H9 (cell line): ENCODE data around the gene POU2F2. TPM values are rescaled to one million over a fixed set of nuclear protein-coding genes. Genes with fewer than 3 reads are reported as not detected.

Source experiments
- DNase-seq: peaks from one replicate; pipeline ENCODE4 v3.0.0-alpha.2; 2017
- H2AFZ ChIP-seq: one replicate; pipeline ENCODE4 v1.6.1; 2013; ENCODE audit warnings: mild to moderate bottlenecking, low read length, control low read depth, moderate library complexity
- H2AK5ac ChIP-seq: 2 replicates; pipeline ENCODE4 v1.6.1; 2013; ENCODE audit warnings: low read length, control low read depth, mixed read lengths; ENCODE audit not compliant: insufficient read length
- H2BK120ac ChIP-seq: one replicate; pipeline ENCODE4 v1.6.1; 2013; ENCODE audit warnings: low read depth, mild to moderate bottlenecking, low read length, control low read depth, inconsistent platforms; ENCODE audit not compliant: poor library complexity, severe bottlenecking
- H2BK12ac ChIP-seq: 2 replicates; pipeline ENCODE4 v1.6.1; 2013; ENCODE audit warnings: low read length, control low read depth, mixed read lengths, low read depth; ENCODE audit not compliant: insufficient read length
- H2BK15ac ChIP-seq: 2 replicates; pipeline ENCODE4 v1.6.1; 2013; ENCODE audit warnings: low read depth, low read length, control low read depth
- H2BK20ac ChIP-seq: one replicate; pipeline ENCODE4 v1.6.1; 2013; ENCODE audit warnings: low read depth, mild to moderate bottlenecking, low read length, control low read depth, inconsistent platforms; ENCODE audit not compliant: poor library complexity, severe bottlenecking
- H2BK5ac ChIP-seq: 2 replicates; pipeline ENCODE4 v1.6.1; 2013; ENCODE audit warnings: low read length, control low read depth, mixed read lengths; ENCODE audit not compliant: insufficient read length
- H3K14ac ChIP-seq: 2 replicates; pipeline ENCODE4 v1.6.1; 2013; ENCODE audit warnings: low read length, control low read depth; ENCODE audit not compliant: insufficient read depth
- H3K18ac ChIP-seq: 2 replicates; pipeline ENCODE4 v1.6.1; 2013; ENCODE audit warnings: low read depth, mild to moderate bottlenecking, mixed read lengths, low read length, control low read depth; ENCODE audit not compliant: insufficient read length
- H3K23ac ChIP-seq: 2 replicates; pipeline ENCODE4 v1.6.1; 2013; ENCODE audit warnings: low read length, control low read depth, mixed read lengths, low read depth; ENCODE audit not compliant: insufficient read length
- H3K23me2 ChIP-seq: 2 replicates; pipeline ENCODE4 v1.6.1; 2013; ENCODE audit warnings: low read depth, mild to moderate bottlenecking, mixed read lengths, low read length, control low read depth; ENCODE audit not compliant: insufficient read length, poor library complexity, severe bottlenecking
- H3K27ac ChIP-seq: 2 replicates; pipeline ENCODE4 v1.5.1; 2013; ENCODE audit warnings: low read length, control low read depth, mixed read lengths, low read depth; ENCODE audit not compliant: insufficient read length
- H3K27me3 ChIP-seq: 2 replicates; pipeline ENCODE4 v1.6.1; 2013; ENCODE audit warnings: low read length, control low read depth, inconsistent platforms; ENCODE audit not compliant: insufficient read depth
- H3K4ac ChIP-seq: 2 replicates; pipeline ENCODE4 v1.6.1; 2013; ENCODE audit warnings: low read depth, mild to moderate bottlenecking, control low read depth, inconsistent platforms, low read length, moderate library complexity
- H3K4me1 ChIP-seq: 2 replicates; pipeline ENCODE4 v1.6.1; 2013; ENCODE audit warnings: low read length, control low read depth, inconsistent platforms; ENCODE audit not compliant: insufficient read depth
- H3K4me2 ChIP-seq: 2 replicates; pipeline ENCODE4 v1.6.1; 2013; ENCODE audit warnings: low read length, control low read depth, mixed read lengths; ENCODE audit not compliant: insufficient read length, insufficient read depth
- H3K56ac ChIP-seq: 2 replicates; pipeline ENCODE4 v1.6.1; 2013; ENCODE audit warnings: low read depth, mild to moderate bottlenecking, mixed read lengths, low read length, control low read depth; ENCODE audit not compliant: insufficient read length
- H3K79me1 ChIP-seq: 2 replicates; pipeline ENCODE4 v1.6.1; 2013; ENCODE audit warnings: low read depth, mild to moderate bottlenecking, moderate library complexity, low read length, control low read depth, inconsistent platforms; ENCODE audit not compliant: insufficient read depth, poor library complexity, severe bottlenecking
- H3K79me2 ChIP-seq: 2 replicates; pipeline ENCODE4 v1.6.1; 2013; ENCODE audit warnings: low read length, control low read depth, inconsistent platforms; ENCODE audit not compliant: insufficient read depth
- H3K9ac ChIP-seq: 2 replicates; pipeline ENCODE4 v1.6.1; 2013; ENCODE audit warnings: low read length, control low read depth, mixed read lengths; ENCODE audit not compliant: insufficient read length; ENCODE audit errors: extremely low read depth
- H3K9me3 ChIP-seq: one replicate; pipeline ENCODE4 v1.6.1; 2013; ENCODE audit warnings: low read depth, low read length, inconsistent platforms; ENCODE audit not compliant: control insufficient read depth
- H3T11ph ChIP-seq: one replicate; pipeline ENCODE4 v1.6.1; 2013; ENCODE audit warnings: mild to moderate bottlenecking, low read length, control low read depth, inconsistent platforms
- H4K20me1 ChIP-seq: one replicate; pipeline ENCODE4 v1.6.1; 2013; ENCODE audit not compliant: control insufficient read depth, insufficient read length, insufficient read depth
- H4K5ac ChIP-seq: 2 replicates; pipeline ENCODE4 v1.6.1; 2013; ENCODE audit warnings: low read depth, mild to moderate bottlenecking, mixed read lengths, low read length, control low read depth; ENCODE audit not compliant: insufficient read length
- H4K8ac ChIP-seq: replicated peaks from 2 replicates; pipeline ENCODE4 v1.6.1; 2013; ENCODE audit warnings: low read length, control low read depth, mixed read lengths, low read depth; ENCODE audit not compliant: insufficient read length
- H4K91ac ChIP-seq: 2 replicates; pipeline ENCODE4 v1.6.1; 2013; ENCODE audit warnings: low read depth, mild to moderate bottlenecking, moderate library complexity, mixed read lengths, low read length, control low read depth; ENCODE audit not compliant: insufficient read length
- H3K27ac Mint-ChIP-seq, 3 experiments: 2 replicates in 2 of 3; 3 replicates in 1 of 3; pipeline ENCODE4 v1.8.0; 2020 to 2021; ENCODE audit warnings: mixed read lengths in 3 of 3, mild to moderate bottlenecking in 1 of 3, moderate library complexity in 1 of 3
- H3K27me3 Mint-ChIP-seq: 2 replicates; pipeline ENCODE4 v1.8.0; 2021; ENCODE audit warnings: low read depth, mild to moderate bottlenecking, moderate library complexity, mixed read lengths
- H3K36me3 Mint-ChIP-seq, 3 experiments: 2 replicates in 2 of 3; 3 replicates in 1 of 3; pipeline ENCODE4 v1.8.0; 2020 to 2021; ENCODE audit warnings: low read depth in 3 of 3, mixed read lengths in 3 of 3; ENCODE audit not compliant: insufficient read depth in 1 of 3
- H3K4me1 Mint-ChIP-seq, 2 experiments: 2 replicates each; pipeline ENCODE4 v1.8.0; 2020; ENCODE audit warnings: mixed read lengths in 2 of 2
- H3K4me3 Mint-ChIP-seq, 2 experiments: 2 replicates in 1 of 2; 3 replicates in 1 of 2; pipeline ENCODE4 v1.8.0; 2020 to 2021; ENCODE audit warnings: mild to moderate bottlenecking in 2 of 2, mixed read lengths in 2 of 2, moderate library complexity in 1 of 2
- H3K9me3 Mint-ChIP-seq, 2 experiments: 2 replicates in 1 of 2; 3 replicates in 1 of 2; pipeline ENCODE4 v1.8.0; 2020; ENCODE audit warnings: mild to moderate bottlenecking in 2 of 2, mixed read lengths in 2 of 2, moderate library complexity in 1 of 2
- WGBS: extraction: QIAGEN DNeasy Blood & Tissue Kit; methylation state at CpG from one replicate; pipeline ENCODE4 v1.1.7; 2013; ENCODE audit warnings: missing lambda C conversion rate, low lambda C conversion rate, mixed read lengths; ENCODE audit not compliant: insufficient read length; ENCODE audit errors: extremely low coverage; 5-methylcytosine and 5-hydroxymethylcytosine counted together
- total RNA-seq: library from RNA; stranded (reverse); gene quantifications from 2 replicates; pipeline ENCODE4 v1.2.1, GENCODE V29; 2021
- TF ChIP-seq, protein P1 (sequence below): fragments of 200-600 bp; sonication (generic); conservative IDR thresholded peaks from 3 replicates; pipeline ENCODE4 v1.8.0; 2021; ENCODE audit warnings: antibody characterized with exemption, mild to moderate bottlenecking

Gene POU2F2
- total RNA-seq, 1 experiment from 2014 or later = 2.9 TPM

DNA sequence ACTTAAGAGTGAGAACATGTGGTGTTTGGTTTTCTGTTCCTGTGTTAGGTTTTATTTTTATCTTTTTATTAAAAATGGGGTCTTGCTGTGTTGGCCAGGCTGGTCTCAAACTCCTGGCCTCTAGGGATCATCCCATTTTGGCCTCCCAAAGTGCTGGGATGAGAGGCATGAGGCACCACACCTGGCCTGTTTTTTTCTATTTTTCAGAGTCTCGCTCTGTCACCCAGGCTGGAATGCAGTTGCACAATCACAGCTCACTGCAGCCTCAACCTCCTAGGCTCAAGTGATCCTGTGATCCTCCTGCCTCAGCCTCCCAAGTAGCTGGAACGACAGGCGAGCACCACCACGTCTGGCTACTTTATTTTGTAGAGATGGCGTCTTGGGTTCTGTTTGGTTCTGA lies 48.7 kb downstream of the POU2F2 start:
- H3K56ac ChIP-seq = no peak overlapping the region
- H3K23me2 ChIP-seq = no peaks in the 10 kb centered on the region
- no peak overlapping the region for H2BK5ac ChIP-seq
- H3K4me3 Mint-ChIP-seq = no peak overlapping the region
- no peaks in the 10 kb centered on the region for H4K20me1 ChIP-seq
- H2BK15ac ChIP-seq = no peak overlapping the region
- H3K79me2 ChIP-seq = no peaks in the 10 kb centered on the region; the same call in 1 of the 2 replicates
- no peak overlapping the region for H4K5ac ChIP-seq
- no peak overlapping the region for H3T11ph ChIP-seq
- no peaks in the 10 kb centered on the region for H3K27me3 ChIP-seq
- H3K4me2 ChIP-seq = no peak overlapping the region
- TF ChIP-seq, protein P1, sequence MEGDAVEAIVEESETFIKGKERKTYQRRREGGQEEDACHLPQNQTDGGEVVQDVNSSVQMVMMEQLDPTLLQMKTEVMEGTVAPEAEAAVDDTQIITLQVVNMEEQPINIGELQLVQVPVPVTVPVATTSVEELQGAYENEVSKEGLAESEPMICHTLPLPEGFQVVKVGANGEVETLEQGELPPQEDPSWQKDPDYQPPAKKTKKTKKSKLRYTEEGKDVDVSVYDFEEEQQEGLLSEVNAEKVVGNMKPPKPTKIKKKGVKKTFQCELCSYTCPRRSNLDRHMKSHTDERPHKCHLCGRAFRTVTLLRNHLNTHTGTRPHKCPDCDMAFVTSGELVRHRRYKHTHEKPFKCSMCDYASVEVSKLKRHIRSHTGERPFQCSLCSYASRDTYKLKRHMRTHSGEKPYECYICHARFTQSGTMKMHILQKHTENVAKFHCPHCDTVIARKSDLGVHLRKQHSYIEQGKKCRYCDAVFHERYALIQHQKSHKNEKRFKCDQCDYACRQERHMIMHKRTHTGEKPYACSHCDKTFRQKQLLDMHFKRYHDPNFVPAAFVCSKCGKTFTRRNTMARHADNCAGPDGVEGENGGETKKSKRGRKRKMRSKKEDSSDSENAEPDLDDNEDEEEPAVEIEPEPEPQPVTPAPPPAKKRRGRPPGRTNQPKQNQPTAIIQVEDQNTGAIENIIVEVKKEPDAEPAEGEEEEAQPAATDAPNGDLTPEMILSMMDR = no peak
- WGBS = no CpG with 5 or more reads among the region's 5 CpGs
- no peak overlapping the region for H4K91ac ChIP-seq
- no peak overlapping the region for H2AFZ ChIP-seq
- H3K27ac Mint-ChIP-seq = no peak overlapping the region
- H2BK12ac ChIP-seq = no peak overlapping the region
- H3K9me3 Mint-ChIP-seq = no peaks in the 10 kb centered on the region
- no peak overlapping the region for H3K27ac ChIP-seq
- no peaks in the 10 kb centered on the region; the same call in 1 of the 2 replicates for H3K27me3 Mint-ChIP-seq
- peaks cover 3% of the 10 kb centered on the region for H3K79me1 ChIP-seq
- no peak overlapping the region for H3K18ac ChIP-seq
- DNase-seq = no peak
- H2BK20ac ChIP-seq = no peak overlapping the region
- H3K4ac ChIP-seq = no peak overlapping the region
- H4K8ac ChIP-seq = no peak overlapping the region
- no peak overlapping the region for H3K9ac ChIP-seq
- H3K23ac ChIP-seq = no peak overlapping the region
- peaks cover 7 to 17% of the 10 kb centered on the region in 2 experiments for H3K4me1 Mint-ChIP-seq
- no peaks in the 10 kb centered on the region for H3K4me1 ChIP-seq
- peaks cover 27 to 40% (median 35%) of the 10 kb centered on the region in 3 experiments for H3K36me3 Mint-ChIP-seq
- no peak overlapping the region for H3K14ac ChIP-seq
- H2AK5ac ChIP-seq = no peak overlapping the region
- no peaks in the 10 kb centered on the region for H3K9me3 ChIP-seq
- H2BK120ac ChIP-seq = no peak overlapping the region
